Measurements from ENCODE around the gene RPL22L1. TPM values are rescaled to one million over a fixed set of nuclear protein-coding genes. Genes with fewer than 3 reads are reported as not detected.
"Not testable (repeated sequence)": the region's sequence is repeated elsewhere in the genome, so short reads cannot be mapped to it uniquely, and the experiment has no call there.

Gene RPL22L1
- total RNA-seq, 4 donors from 2014 or later: 6.0 to 48.3 (median 26.7) TPM

DNA sequence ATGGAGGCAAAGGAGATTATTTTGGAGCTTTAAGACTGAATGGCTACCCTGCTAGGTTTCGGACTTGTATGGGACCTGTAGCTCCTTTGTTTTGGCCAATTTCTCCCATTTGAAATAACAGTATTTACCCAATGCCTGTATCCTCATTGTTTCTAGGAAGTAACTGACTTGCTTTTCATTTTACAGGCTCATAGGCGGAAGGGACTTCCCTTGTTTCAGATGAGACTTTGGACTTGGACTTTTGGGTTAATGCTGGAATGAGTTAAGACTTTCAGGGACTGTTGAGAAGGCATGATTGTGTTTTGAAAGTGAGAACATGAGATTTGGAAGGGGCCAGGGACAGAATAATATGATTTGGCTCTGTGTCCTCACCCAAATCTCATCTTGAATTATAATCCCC is 28.0 kb upstream of the RPL22L1 start:
- DNase-seq: no peak
- Histone ChIP-seq H3K9me3 (no peaks in the 10 kb centered on the region), H3K27ac (no peak overlapping the region), H3K36me3 (no peaks in the 10 kb centered on the region), H3K4me1 (no peaks in the 10 kb centered on the region), H3K4me3 (no peak overlapping the region), H3K27me3 (no peaks in the 10 kb centered on the region)
- intact Hi-C loops (cut with DNase I; ENCODE audit: low total_unique reads): no loop called here
- in situ Hi-C loops (cut with MboI; ENCODE audit: low pct_ligation_motif_present in 1 of 4, low pct_unique_long_range_greater_than_20kb in 1 of 4, low sequenced_read_pairs in 3 of 4): no loop called here
- WGBS, 2 donors (ENCODE audit: low coverage in 1 of 2): 77 to 80% methylated on average over 1 to 2 of the region's 2 CpGs
- TF ChIP-seq EP300 (IDR thresholded peaks at IDR 0.05; ENCODE audit: low read depth) (no peak), CTCF (IDR thresholded peaks at IDR 0.05) (no peak), POLR2AphosphoS5 (IDR thresholded peaks at IDR 0.05) (no peak)

DNA sequence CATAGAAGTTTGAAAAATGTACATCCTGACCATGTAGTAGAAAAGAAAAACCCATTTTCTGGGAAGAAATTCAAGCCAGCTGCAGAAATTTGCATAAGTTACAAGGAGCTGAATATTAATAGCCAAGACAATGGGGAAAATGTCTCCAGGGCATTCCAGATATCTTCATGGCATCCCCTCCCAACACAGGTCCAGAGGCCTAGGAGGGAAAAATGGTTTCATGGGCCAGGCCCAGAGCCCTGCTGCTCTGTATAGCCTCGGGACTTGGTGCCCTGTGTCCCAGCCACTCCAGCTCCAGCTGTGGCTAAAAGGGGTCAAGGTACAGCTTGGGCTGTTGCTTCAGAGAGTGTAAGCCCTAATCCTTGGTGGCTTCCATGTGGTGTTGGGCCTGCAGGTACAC is 27.2 kb upstream of the RPL22L1 start:
- H3K9me3 ChIP-seq; H3K36me3 ChIP-seq; in situ Hi-C loops (cut with MboI; ENCODE audit: low pct_ligation_motif_present in 1 of 4, low pct_unique_long_range_greater_than_20kb in 1 of 4, low sequenced_read_pairs in 3 of 4); H3K4me3 ChIP-seq; H3K4me1 ChIP-seq; intact Hi-C loops (cut with DNase I; ENCODE audit: low total_unique reads); H3K27ac ChIP-seq; H3K27me3 ChIP-seq; DNase-seq: not testable (repeated sequence)
- 92% methylated on average over 1 of the region's 1 CpG; no CpG with 5 or more reads in 1 of the 2 donors for WGBS, 2 donors (ENCODE audit: low coverage in 1 of 2)

GRCh38 chr3:170896781-170897180 is 26.8 kb upstream of the RPL22L1 start:
- Histone ChIP-seq H3K9me3 (no peaks in the 10 kb centered on the region), H3K27me3 (no peaks in the 10 kb centered on the region), H3K4me3 (no peak overlapping the region), H3K36me3 (no peaks in the 10 kb centered on the region), H3K27ac (no peak overlapping the region), H3K4me1 (no peaks in the 10 kb centered on the region)
- TF ChIP-seq CTCF (IDR thresholded peaks at IDR 0.05) (no peak), POLR2AphosphoS5 (IDR thresholded peaks at IDR 0.05) (no peak), EP300 (IDR thresholded peaks at IDR 0.05; ENCODE audit: low read depth) (no peak), POLR2A (IDR thresholded peaks at IDR 0.05) (no peak)
- in situ Hi-C loops (cut with MboI; ENCODE audit: low pct_ligation_motif_present in 1 of 4, low pct_unique_long_range_greater_than_20kb in 1 of 4, low sequenced_read_pairs in 3 of 4) (no loop called here), intact Hi-C loops (cut with DNase I; ENCODE audit: low total_unique reads) (no loop called here)
- no peak for DNase-seq
- WGBS, 2 donors (ENCODE audit: low coverage in 1 of 2): 59 to 75% methylated on average over 1 of the region's 1 CpG

- H3K36me3 ChIP-seq; H3K27ac ChIP-seq; H3K4me3 ChIP-seq; intact Hi-C loops (cut with DNase I; ENCODE audit: low total_unique reads); DNase-seq; H3K9me3 ChIP-seq; in situ Hi-C loops (cut with MboI; ENCODE audit: low pct_ligation_motif_present in 1 of 4, low pct_unique_long_range_greater_than_20kb in 1 of 4, low sequenced_read_pairs in 3 of 4); H3K27me3 ChIP-seq; H3K4me1 ChIP-seq: not testable (repeated sequence)
- WGBS, 2 donors (ENCODE audit: low coverage in 1 of 2): 88 to 92% methylated on average over 3 to 6 of the region's 6 CpGs
Measured at GRCh38 chr3:170896333-170896732, 26.3 kb upstream of the RPL22L1 start.

- Histone ChIP-seq H3K9me3 (no peaks in the 10 kb centered on the region), H3K27ac (no peak overlapping the region), H3K4me1 (no peaks in the 10 kb centered on the region), H3K36me3 (no peaks in the 10 kb centered on the region), H3K27me3 (no peaks in the 10 kb centered on the region), H3K4me3 (no peak overlapping the region)
- in situ Hi-C loops (cut with MboI; ENCODE audit: low pct_ligation_motif_present in 1 of 4, low pct_unique_long_range_greater_than_20kb in 1 of 4, low sequenced_read_pairs in 3 of 4): no loop called here
- no peak for DNase-seq
- 88 to 97% methylated on average over 1 to 8 of the region's 8 CpGs for WGBS, 2 donors (ENCODE audit: low coverage in 1 of 2)
- intact Hi-C loops (cut with DNase I; ENCODE audit: low total_unique reads): no loop called here
- no peak for TF ChIP-seq CTCF (IDR thresholded peaks at IDR 0.05)
- TF ChIP-seq POLR2AphosphoS5 (IDR thresholded peaks at IDR 0.05): no peak
- no peak for TF ChIP-seq EP300 (IDR thresholded peaks at IDR 0.05; ENCODE audit: low read depth)
- TF ChIP-seq POLR2A (IDR thresholded peaks at IDR 0.05): no peak
Measured at GRCh38 chr3:170893895-170894294, 23.9 kb upstream of the RPL22L1 start.
